K562 (cell line): ENCODE results near the gene ZP3.

Experiments
- CREBBP ChIP-seq: IDR thresholded peaks from one replicate; pipeline ENCODE4 v1.6.1; 2012; ENCODE audit warnings: low read depth, mild to moderate bottlenecking, control low read depth, inconsistent platforms, low read length
- CREM ChIP-seq: IDR thresholded peaks from 2 replicates; pipeline ENCODE4 v1.6.1; 2014; ENCODE audit warnings: antibody characterized with exemption, low read depth
- EP300 ChIP-seq: IDR thresholded peaks from 2 replicates; pipeline ENCODE4 v1.6.1; 2012; ENCODE audit warnings: low read length, improper control_type of control experiment
- KDM1A ChIP-seq, 2 experiments: fragments of 450-650 bp; IDR thresholded peaks; 2 replicates each; pipeline ENCODE4 v1.6.1; 2016; ENCODE audit warnings: mild to moderate bottlenecking in 2 of 2
- NUFIP1 ChIP-seq: fragments of 450-650 bp; IDR thresholded peaks from 2 replicates; pipeline ENCODE4 v1.6.1; 2018; ENCODE audit not compliant: partially characterized antibody
- PTBP1 ChIP-seq: fragments of 200-400 bp; formaldehyde crosslinking; IDR thresholded peaks from 2 replicates; pipeline ENCODE4 v1.6.1; 2017; ENCODE audit warnings: low read depth, low read length
- TF ChIP-seq, protein P1 (sequence below), 3 experiments: IDR thresholded peaks in 2 of 3; conservative IDR thresholded peaks in 1 of 3; 2 replicates each; pipeline ENCODE4 v1.5.1; 2011 to 2012; ENCODE audit warnings: low read length in 3 of 3, mild to moderate bottlenecking in 3 of 3, control low read depth in 2 of 3, improper control_type of control experiment in 1 of 3, inconsistent platforms in 1 of 3, low read depth in 1 of 3, mixed read lengths in 1 of 3, moderate library complexity in 1 of 3; ENCODE audit not compliant: insufficient read depth in 2 of 3
- TF ChIP-seq, protein P2 (sequence below): sonication (generic); formaldehyde crosslinking; IDR thresholded peaks from 2 replicates; pipeline ENCODE4 v1.5.0; 2020; ENCODE audit warnings: missing genetic modification reagents
- TF ChIP-seq, protein P3 (sequence below): fragments of 450-650 bp; formaldehyde crosslinking; IDR thresholded peaks from 2 replicates; pipeline ENCODE4 v1.4.0; 2022; ENCODE audit warnings: missing genetic modification characterization

DNA sequence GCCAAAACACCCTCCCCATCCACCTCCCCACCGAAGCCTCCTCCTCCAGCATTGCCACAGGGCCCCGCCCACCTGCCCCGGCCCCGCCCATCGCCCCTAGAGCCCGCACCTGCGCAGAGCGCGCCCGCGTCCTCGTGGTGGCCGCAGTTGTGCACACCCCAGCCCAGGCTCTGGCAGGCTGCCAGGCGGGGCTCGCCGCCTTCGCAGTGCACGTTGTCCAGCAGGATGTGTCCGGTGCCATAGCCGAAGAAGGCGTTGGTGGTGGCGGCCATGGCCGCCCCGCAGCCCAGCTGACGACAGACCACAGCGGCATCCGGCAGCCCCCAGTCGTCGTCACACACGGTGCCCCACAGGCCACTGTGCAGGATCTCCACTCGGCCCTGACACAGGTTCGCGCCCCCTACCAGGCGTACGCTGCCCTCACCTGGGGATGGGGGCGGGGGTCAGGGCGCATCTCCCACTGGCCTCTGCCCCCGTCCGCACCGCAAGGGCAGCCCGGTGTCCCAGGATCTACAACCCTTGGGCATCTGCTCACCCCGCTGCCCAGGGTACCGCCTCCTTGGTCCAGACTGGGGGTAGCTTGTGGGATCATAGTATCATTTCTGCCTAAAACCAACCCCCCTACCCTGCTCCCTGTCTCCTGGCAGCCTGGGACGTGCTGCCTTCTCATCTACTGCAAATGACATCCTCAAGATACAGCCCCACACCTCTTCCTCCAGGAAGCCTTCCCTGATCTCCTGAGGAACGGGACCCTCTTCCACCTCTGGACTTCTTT is 27.2 kb upstream of the ZP3 start:
- TF ChIP-seq EP300 (no peak), KDM1A (IDR thresholded peaks at IDR 0.05) (peak; percentile 90 to 93), CREM (peak; percentile 60), CREBBP (no peak), NUFIP1 (no peak), PTBP1 (peak; percentile 82)
- TF ChIP-seq, protein P1, sequence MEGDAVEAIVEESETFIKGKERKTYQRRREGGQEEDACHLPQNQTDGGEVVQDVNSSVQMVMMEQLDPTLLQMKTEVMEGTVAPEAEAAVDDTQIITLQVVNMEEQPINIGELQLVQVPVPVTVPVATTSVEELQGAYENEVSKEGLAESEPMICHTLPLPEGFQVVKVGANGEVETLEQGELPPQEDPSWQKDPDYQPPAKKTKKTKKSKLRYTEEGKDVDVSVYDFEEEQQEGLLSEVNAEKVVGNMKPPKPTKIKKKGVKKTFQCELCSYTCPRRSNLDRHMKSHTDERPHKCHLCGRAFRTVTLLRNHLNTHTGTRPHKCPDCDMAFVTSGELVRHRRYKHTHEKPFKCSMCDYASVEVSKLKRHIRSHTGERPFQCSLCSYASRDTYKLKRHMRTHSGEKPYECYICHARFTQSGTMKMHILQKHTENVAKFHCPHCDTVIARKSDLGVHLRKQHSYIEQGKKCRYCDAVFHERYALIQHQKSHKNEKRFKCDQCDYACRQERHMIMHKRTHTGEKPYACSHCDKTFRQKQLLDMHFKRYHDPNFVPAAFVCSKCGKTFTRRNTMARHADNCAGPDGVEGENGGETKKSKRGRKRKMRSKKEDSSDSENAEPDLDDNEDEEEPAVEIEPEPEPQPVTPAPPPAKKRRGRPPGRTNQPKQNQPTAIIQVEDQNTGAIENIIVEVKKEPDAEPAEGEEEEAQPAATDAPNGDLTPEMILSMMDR (IDR thresholded peaks at IDR 0.05 in 2 of 3, conservative IDR thresholded peaks at IDR 0.05 in 1 of 3; ENCODE audit: insufficient read depth in 2 of 3, low read depth in 1 of 3, low read length in 3 of 3), result no peak; a peak in 1 of 6 replicates
- TF ChIP-seq, protein P2, sequence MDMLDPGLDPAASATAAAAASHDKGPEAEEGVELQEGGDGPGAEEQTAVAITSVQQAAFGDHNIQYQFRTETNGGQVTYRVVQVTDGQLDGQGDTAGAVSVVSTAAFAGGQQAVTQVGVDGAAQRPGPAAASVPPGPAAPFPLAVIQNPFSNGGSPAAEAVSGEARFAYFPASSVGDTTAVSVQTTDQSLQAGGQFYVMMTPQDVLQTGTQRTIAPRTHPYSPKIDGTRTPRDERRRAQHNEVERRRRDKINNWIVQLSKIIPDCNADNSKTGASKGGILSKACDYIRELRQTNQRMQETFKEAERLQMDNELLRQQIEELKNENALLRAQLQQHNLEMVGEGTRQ, result peak; percentile 39; the same call in 1 of the 2 replicates
- TF ChIP-seq, protein P3, sequence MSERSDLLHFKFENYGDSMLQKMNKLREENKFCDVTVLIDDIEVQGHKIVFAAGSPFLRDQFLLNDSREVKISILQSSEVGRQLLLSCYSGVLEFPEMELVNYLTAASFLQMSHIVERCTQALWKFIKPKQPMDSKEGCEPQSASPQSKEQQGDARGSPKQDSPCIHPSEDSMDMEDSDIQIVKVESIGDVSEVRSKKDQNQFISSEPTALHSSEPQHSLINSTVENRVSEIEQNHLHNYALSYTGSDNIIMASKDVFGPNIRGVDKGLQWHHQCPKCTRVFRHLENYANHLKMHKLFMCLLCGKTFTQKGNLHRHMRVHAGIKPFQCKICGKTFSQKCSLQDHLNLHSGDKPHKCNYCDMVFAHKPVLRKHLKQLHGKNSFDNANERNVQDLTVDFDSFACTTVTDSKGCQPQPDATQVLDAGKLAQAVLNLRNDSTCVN (CRISPR knock-in tag), result no peak
